Smooth muscle cell (in vitro differentiated cells): Measurements from ENCODE around the gene GARIN1A. TPM values are rescaled to one million over a fixed set of nuclear protein-coding genes. Genes with fewer than 3 reads are reported as not detected.

Source experiments
- DNase-seq: peaks from one replicate; lab custom pipeline; 2025; ENCODE audit not compliant: unreplicated experiment; lab: John Stamatoyannopoulos, UW
- H2AFZ ChIP-seq: fragments of 200-600 bp; sonication (generic); 2 replicates; pipeline ENCODE4 v1.6.0; 2016; ENCODE audit warnings: antibody characterized with exemption, low read depth, mild to moderate bottlenecking
- H3F3A ChIP-seq: fragments of 200-600 bp; sonication (generic); 2 replicates; pipeline ENCODE4 v1.6.0; 2017; ENCODE audit warnings: antibody characterized with exemption, low read depth
- H3K27ac ChIP-seq: fragments of 200-600 bp; sonication (generic); 2 replicates; pipeline ENCODE4 v1.5.1; 2016; ENCODE audit warnings: low read depth, mild to moderate bottlenecking
- H3K27me3 ChIP-seq: fragments of 200-600 bp; sonication (generic); 2 replicates; pipeline ENCODE4 v1.6.1; 2016; ENCODE audit warnings: low read depth, mild to moderate bottlenecking
- H3K36me3 ChIP-seq: fragments of 200-600 bp; sonication (generic); 2 replicates; pipeline ENCODE4 v1.5.1; 2016; ENCODE audit warnings: low read depth
- H3K4me1 ChIP-seq: fragments of 200-600 bp; sonication (generic); 2 replicates; pipeline ENCODE4 v1.5.1; 2016; ENCODE audit warnings: low read depth
- H3K4me2 ChIP-seq: fragments of 200-600 bp; sonication (generic); 2 replicates; pipeline ENCODE4 v1.6.0; 2016; ENCODE audit warnings: mild to moderate bottlenecking
- H3K4me3 ChIP-seq: fragments of 200-600 bp; sonication (generic); 2 replicates; pipeline ENCODE4 v1.5.1; 2016; ENCODE audit warnings: mild to moderate bottlenecking
- H3K79me2 ChIP-seq: fragments of 200-600 bp; sonication (generic); 2 replicates; pipeline ENCODE4 v1.6.0; 2016; ENCODE audit warnings: low read depth, mild to moderate bottlenecking
- H3K9ac ChIP-seq: fragments of 200-600 bp; sonication (generic); 2 replicates; pipeline ENCODE4 v1.6.0; 2016; ENCODE audit warnings: low read depth
- H3K9me3 ChIP-seq: fragments of 200-600 bp; sonication (generic); replicated peaks from 2 replicates; pipeline ENCODE4 v1.5.1; 2016; ENCODE audit warnings: low read depth
- H4K20me1 ChIP-seq: fragments of 200-600 bp; sonication (generic); 2 replicates; pipeline ENCODE4 v1.6.0; 2016; ENCODE audit warnings: low read depth
- WGBS: methylation state at CpG from one replicate; pipeline ENCODE4 v1.1.7; 2016; ENCODE audit warnings: low lambda C conversion rate; 5-methylcytosine and 5-hydroxymethylcytosine counted together
- polyA plus RNA-seq: library from polyadenylated mRNA; unstranded; fragments of >200 nt; fragmentation: Nextera tagmentation; extraction: Ambion mirVana; gene quantifications from 2 replicates; pipeline ENCODE4 v1.2.1, GENCODE V29; 2016
- total RNA-seq: library from RNA; depleted of rRNA; stranded (reverse); fragments of >200 nt; gene quantifications from 2 replicates; pipeline ENCODE4 v1.2.3, GENCODE V29; 2014
- TF ChIP-seq, protein P1 (sequence below): fragments of 200-600 bp; sonication (generic); IDR thresholded peaks from 2 replicates; pipeline ENCODE4 v1.5.1; 2017; ENCODE audit warnings: borderline replicate concordance, mild to moderate bottlenecking, antibody characterized with exemption; ENCODE audit not compliant: insufficient read depth, poor library complexity, severe bottlenecking

GARIN1A gene
- total and polyA plus RNA-seq, 2 experiments from 2014 or later = 0.46 to 1.2 TPM

- no peak overlapping the region for H3K4me2 ChIP-seq
- TF ChIP-seq, protein P1, sequence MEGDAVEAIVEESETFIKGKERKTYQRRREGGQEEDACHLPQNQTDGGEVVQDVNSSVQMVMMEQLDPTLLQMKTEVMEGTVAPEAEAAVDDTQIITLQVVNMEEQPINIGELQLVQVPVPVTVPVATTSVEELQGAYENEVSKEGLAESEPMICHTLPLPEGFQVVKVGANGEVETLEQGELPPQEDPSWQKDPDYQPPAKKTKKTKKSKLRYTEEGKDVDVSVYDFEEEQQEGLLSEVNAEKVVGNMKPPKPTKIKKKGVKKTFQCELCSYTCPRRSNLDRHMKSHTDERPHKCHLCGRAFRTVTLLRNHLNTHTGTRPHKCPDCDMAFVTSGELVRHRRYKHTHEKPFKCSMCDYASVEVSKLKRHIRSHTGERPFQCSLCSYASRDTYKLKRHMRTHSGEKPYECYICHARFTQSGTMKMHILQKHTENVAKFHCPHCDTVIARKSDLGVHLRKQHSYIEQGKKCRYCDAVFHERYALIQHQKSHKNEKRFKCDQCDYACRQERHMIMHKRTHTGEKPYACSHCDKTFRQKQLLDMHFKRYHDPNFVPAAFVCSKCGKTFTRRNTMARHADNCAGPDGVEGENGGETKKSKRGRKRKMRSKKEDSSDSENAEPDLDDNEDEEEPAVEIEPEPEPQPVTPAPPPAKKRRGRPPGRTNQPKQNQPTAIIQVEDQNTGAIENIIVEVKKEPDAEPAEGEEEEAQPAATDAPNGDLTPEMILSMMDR = peak; percentile 28
- no peak overlapping the region for H3K4me3 ChIP-seq
- H3K9me3 ChIP-seq = no peaks in the 10 kb centered on the region
- H3K27ac ChIP-seq = no peak overlapping the region
- 18% methylated on average over 7 of the region's 7 CpGs for WGBS
- no peaks in the 10 kb centered on the region for H3K79me2 ChIP-seq
- H3F3A ChIP-seq = no peaks in the 10 kb centered on the region
- H3K9ac ChIP-seq = no peak overlapping the region
- DNase-seq = no peak
- H3K36me3 ChIP-seq = no peaks in the 10 kb centered on the region
- no peaks in the 10 kb centered on the region for H4K20me1 ChIP-seq
- H3K27me3 ChIP-seq = no peaks in the 10 kb centered on the region
- no peak overlapping the region for H2AFZ ChIP-seq
- no peaks in the 10 kb centered on the region for H3K4me1 ChIP-seq
These were observed 930 bp downstream of the GARIN1A start for GRCh38 chr7:128672927-128673517.

DNA sequence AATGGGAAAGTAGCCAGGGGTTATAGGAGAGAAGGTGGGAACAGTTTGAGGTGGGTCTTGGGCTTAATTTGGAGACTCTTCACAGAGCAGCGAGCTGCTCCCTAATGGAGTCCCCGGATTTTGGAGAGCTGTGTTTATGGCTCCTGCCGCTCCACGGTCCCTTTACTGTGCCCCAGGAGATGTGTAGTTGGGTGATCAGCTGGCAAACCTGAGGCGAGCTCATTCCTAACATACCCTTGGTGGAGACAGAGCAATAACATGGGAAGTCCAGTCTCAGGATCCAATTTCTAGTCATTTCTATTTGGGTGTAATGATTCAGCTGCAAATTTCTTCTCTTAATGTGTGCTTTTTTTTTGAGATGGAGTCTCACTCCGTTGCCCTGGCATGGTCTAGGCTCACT, 1.5 kb downstream of the GARIN1A start:
- Histone ChIP-seq H3K4me3 (no peak overlapping the region), H4K20me1 (no peaks in the 10 kb centered on the region), H3K9ac (no peak overlapping the region), H3K79me2 (no peaks in the 10 kb centered on the region), H3F3A (no peaks in the 10 kb centered on the region), H3K4me2 (no peak overlapping the region), H3K4me1 (no peaks in the 10 kb centered on the region), H3K36me3 (no peaks in the 10 kb centered on the region), H3K27me3 (no peaks in the 10 kb centered on the region), H2AFZ (no peak overlapping the region), H3K27ac (no peak overlapping the region), H3K9me3 (no peaks in the 10 kb centered on the region)
- no peak for DNase-seq
- 88% methylated on average over 6 of the region's 6 CpGs for WGBS
- TF ChIP-seq, protein P1 = no peak

DNA sequence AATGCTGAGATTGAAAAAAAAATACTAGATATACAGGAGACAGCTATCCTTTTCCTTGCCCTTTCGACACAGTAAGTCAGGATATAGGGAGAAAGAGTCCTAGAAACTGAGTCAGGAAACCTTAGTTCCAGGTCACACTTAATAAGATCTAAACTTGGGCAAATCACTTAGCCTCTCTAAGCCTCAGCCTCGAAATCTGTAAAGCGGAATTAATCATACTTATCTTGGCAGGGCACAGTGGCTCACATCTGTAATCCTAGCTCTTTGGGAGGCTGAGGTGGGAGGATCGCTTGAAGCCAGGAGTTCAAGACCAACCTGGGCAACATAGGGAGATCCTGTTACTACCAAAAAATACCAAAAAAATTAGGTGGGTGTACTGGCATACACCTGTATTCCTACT, 4.6 kb downstream of the GARIN1A start:
- Histone ChIP-seq H3K27ac (no peak overlapping the region), H3K4me1 (no peaks in the 10 kb centered on the region), H3K36me3 (no peaks in the 10 kb centered on the region), H3K4me2 (no peak overlapping the region), H3K4me3 (no peak overlapping the region), H2AFZ (no peak overlapping the region), H3K9me3 (no peaks in the 10 kb centered on the region), H4K20me1 (no peaks in the 10 kb centered on the region), H3K9ac (no peak overlapping the region), H3F3A (no peaks in the 10 kb centered on the region), H3K79me2 (no peaks in the 10 kb centered on the region), H3K27me3 (no peaks in the 10 kb centered on the region)
- WGBS = 92% methylated on average over 4 of the region's 4 CpGs
- no peak for DNase-seq
- TF ChIP-seq, protein P1 = no peak

DNA sequence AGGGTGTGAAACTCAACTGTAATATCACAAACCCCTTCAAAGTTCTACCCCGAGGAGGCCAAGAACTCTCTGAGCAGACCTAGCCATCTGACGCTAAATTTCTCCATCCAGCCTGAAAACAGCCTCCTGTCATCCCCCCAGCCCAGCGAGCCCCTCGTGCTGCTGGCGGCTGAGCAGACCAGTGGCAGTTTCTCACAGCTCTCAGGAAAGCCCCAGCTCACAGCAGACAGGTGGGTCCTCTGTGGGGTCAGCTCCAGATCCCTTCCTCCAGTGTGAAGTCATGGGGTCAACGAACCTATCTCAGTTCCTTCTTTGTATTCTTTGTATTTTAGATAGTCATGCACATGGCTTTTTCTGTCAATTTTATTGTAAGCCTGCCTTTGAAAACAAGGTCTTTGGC, 7.8 kb downstream of the GARIN1A start:
- Histone ChIP-seq H3K27ac (no peak overlapping the region), H2AFZ (no peak overlapping the region), H3K9me3 (no peaks in the 10 kb centered on the region), H3F3A (no peaks in the 10 kb centered on the region), H3K4me3 (no peak overlapping the region), H4K20me1 (no peaks in the 10 kb centered on the region), H3K36me3 (no peaks in the 10 kb centered on the region), H3K4me2 (no peak overlapping the region), H3K27me3 (no peaks in the 10 kb centered on the region), H3K4me1 (no peaks in the 10 kb centered on the region), H3K9ac (no peak overlapping the region), H3K79me2 (no peaks in the 10 kb centered on the region)
- TF ChIP-seq, protein P1 = no peak
- no peak for DNase-seq
- WGBS = 95% methylated on average over 6 of the region's 6 CpGs
